ENCODE measurements around the gene FUT6. TPM values are rescaled to one million over a fixed set of nuclear protein-coding genes. Genes with fewer than 3 reads are reported as not detected.
"Not testable (repeated sequence)": the region's sequence is repeated elsewhere in the genome, so short reads cannot be mapped to it uniquely, and the experiment has no call there.

The FUT6 gene
- total RNA-seq, 4 donors from 2014 or later: 40.6 to 160 (median 68.9) TPM

DNA sequence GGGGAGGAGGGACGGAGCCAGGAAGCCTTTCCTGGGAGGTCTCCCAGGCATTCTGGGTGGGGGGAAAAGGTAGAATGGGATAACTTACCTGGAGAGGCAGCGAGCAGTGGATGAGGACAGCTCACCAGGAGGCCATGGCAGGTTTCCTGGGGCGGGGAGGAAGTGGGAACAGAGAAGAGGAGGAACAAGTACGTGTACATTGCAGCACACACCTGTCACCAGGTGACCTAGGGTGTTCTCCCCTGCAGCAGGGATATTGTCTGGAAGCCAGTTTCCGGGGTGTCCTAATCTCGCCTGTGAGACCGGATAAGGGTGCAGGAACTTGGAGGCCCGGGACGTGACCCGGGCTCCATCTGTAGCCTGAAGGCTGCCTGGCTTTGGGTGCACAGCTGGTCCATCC is 11.8 kb upstream of the FUT6 start, which contains the start of gene FUT3:
TSS of gene FUT3 (minus strand) at position 148 of the 400 bp plus-strand sequence.
- WGBS, 2 donors: 43 to 82% methylated on average over 3 to 10 of the region's 10 CpGs
- Histone ChIP-seq H3K4me1 (peaks cover 0 to 26% (median 5%) of the 10 kb centered on the region in 3 donors), H3K36me3 (no peaks in the 10 kb centered on the region), H3K27me3 (no peaks in the 10 kb centered on the region), H3K9me3 (no peaks in the 10 kb centered on the region), H3K27ac (peak within 1 kb of the TSS; percentile 74 to 91 (median 85)), H3K4me3 (peak within 1 kb of the TSS; percentile 29 to 46 (median 43))
- no peak for DNase-seq
- intact Hi-C loops (cut with DNase I): no loop called here
- TF ChIP-seq, protein P1, sequence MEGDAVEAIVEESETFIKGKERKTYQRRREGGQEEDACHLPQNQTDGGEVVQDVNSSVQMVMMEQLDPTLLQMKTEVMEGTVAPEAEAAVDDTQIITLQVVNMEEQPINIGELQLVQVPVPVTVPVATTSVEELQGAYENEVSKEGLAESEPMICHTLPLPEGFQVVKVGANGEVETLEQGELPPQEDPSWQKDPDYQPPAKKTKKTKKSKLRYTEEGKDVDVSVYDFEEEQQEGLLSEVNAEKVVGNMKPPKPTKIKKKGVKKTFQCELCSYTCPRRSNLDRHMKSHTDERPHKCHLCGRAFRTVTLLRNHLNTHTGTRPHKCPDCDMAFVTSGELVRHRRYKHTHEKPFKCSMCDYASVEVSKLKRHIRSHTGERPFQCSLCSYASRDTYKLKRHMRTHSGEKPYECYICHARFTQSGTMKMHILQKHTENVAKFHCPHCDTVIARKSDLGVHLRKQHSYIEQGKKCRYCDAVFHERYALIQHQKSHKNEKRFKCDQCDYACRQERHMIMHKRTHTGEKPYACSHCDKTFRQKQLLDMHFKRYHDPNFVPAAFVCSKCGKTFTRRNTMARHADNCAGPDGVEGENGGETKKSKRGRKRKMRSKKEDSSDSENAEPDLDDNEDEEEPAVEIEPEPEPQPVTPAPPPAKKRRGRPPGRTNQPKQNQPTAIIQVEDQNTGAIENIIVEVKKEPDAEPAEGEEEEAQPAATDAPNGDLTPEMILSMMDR (IDR thresholded peaks at IDR 0.05): no peak
- no peak for TF ChIP-seq POLR2A (IDR thresholded peaks at IDR 0.05)

DNA sequence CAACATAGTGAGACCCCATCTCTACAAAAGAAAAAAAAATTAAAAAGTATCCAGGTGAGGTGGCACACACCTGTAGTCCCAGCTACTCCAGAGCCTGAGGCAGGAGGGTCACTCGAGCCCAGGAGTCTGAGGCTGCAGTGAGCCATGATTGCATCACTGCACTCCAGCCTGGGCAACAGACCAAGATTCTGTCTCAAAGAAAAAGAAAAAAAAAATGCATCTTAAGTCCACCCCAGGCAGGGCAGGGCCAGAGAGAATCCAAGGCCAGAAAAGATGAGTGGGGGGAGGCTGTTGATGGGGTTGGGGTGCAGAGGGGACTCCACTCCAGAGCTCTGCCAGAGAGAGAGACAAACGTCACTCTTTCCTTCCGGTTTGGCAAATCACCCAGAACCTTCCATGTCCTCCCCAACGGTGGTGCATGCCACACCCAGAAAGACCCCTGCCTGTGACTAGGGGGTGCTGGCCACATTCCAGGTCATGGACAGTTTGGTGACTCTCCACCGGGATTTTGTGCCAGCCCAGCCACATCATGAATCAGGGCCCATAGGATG is 11.3 kb upstream of the FUT6 start:
- H3K36me3 ChIP-seq: peaks cover 0 to 1% (median 0%) of the 10 kb centered on the region in 3 donors
- H3K4me1 ChIP-seq: peaks cover 0 to 26% (median 5%) of the 10 kb centered on the region in 3 donors
- H3K9me3 ChIP-seq: no peaks in the 10 kb centered on the region
- no peaks in the 10 kb centered on the region for H3K27me3 ChIP-seq
- 0 to 10% methylated on average over 3 to 4 of the region's 5 CpGs for WGBS, 2 donors
- peak overlapping the region; percentile 74 to 91 (median 85) for H3K27ac ChIP-seq
- no peak for TF ChIP-seq POLR2A (IDR thresholded peaks at IDR 0.05)
- TF ChIP-seq, protein P1 (IDR thresholded peaks at IDR 0.05): no peak
- DNase-seq: no peak
- peak overlapping the region; percentile 29 to 46 (median 43) for H3K4me3 ChIP-seq
- intact Hi-C loops (cut with DNase I): no loop called here

DNA sequence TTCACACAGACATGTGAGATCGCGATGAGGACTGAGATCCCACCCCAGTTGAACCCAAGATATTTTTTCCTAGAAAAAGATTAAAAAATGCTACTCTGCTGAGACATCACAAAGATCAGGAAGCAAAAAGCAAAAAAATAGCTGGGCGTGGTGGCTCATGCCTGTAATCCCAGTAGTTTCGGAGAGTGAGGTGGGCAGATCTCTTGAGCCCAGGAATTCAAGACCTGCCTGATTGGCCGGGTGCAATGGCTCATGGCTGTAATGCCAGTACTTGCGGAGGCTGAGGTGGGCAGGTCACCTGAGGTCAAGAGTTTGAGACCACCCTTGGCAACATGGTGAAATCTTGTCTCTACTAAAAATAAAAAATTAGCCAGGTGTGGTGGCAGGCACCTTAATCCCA is 10.7 kb upstream of the FUT6 start:
- H3K27me3 ChIP-seq: no peaks in the 10 kb centered on the region
- peak overlapping the region; percentile 58 to 91 (median 85) for H3K27ac ChIP-seq
- H3K9me3 ChIP-seq: no peaks in the 10 kb centered on the region
- peaks cover 0 to 26% (median 5%) of the 10 kb centered on the region in 3 donors for H3K4me1 ChIP-seq
- H3K36me3 ChIP-seq: peaks cover 0 to 5% (median 0%) of the 10 kb centered on the region in 3 donors
- intact Hi-C loops (cut with DNase I): no loop called here
- TF ChIP-seq, protein P1 (IDR thresholded peaks at IDR 0.05): no peak
- no peak for TF ChIP-seq POLR2A (IDR thresholded peaks at IDR 0.05)
- H3K4me3 ChIP-seq: peak overlapping the region; percentile 4 to 46 (median 38)
- no peak for DNase-seq
- WGBS, 2 donors: 49 to 71% methylated on average over 4 to 5 of the region's 6 CpGs

GRCh38 chr19:5848621-5849020 is 9.1 kb upstream of the FUT6 start:
- peak overlapping the region in 3 of 4 donors; percentile 37 to 46 (median 40) for H3K4me3 ChIP-seq
- peak overlapping the region; percentile 5 to 91 (median 85) for H3K27ac ChIP-seq
- intact Hi-C loops (cut with DNase I); H3K27me3 ChIP-seq; H3K9me3 ChIP-seq; DNase-seq: not testable (repeated sequence)
- 75 to 84% methylated on average over 5 of the region's 5 CpGs for WGBS, 2 donors
- H3K4me1 ChIP-seq: peaks cover 0 to 26% (median 5%) of the 10 kb centered on the region in 3 donors
- H3K36me3 ChIP-seq: peaks cover 0 to 17% (median 0%) of the 10 kb centered on the region in 3 donors

DNA sequence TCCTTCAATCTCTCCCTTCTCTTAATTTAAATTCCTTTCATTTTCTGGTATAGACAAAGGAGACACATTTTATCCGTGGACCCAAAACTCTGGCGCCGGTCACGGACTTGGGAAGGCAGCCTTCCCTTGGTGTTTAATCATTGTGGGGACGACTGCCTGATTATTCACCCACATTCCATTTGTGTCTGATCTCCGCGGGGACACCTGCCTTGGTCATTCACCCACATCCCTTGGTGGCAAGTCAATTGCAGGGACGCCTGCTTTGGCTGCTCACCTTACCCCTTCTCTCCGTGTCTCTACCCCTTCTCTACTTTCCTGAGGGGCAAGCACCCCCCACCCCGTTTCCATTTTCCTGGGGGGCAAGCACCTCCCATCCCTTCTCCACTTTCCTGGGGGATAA is 8.3 kb upstream of the FUT6 start:
- H3K4me3 ChIP-seq: peak overlapping the region in 2 of 4 donors; percentile 37 to 46
- intact Hi-C loops (cut with DNase I); H3K9me3 ChIP-seq; H3K27me3 ChIP-seq; DNase-seq: not testable (repeated sequence)
- H3K4me1 ChIP-seq: peaks cover 0 to 26% (median 5%) of the 10 kb centered on the region in 3 donors
- WGBS, 2 donors: 78 to 79% methylated on average over 10 of the region's 10 CpGs
- peaks cover 0 to 24% (median 0%) of the 10 kb centered on the region in 3 donors for H3K36me3 ChIP-seq
- peak overlapping the region in 3 of 4 donors; percentile 85 to 91 (median 85) for H3K27ac ChIP-seq

All from esophagus squamous epithelium (tissue), 5 donors.